H9 (cell line): Measurements from ENCODE around the gene TNP2. TPM values are rescaled to one million over a fixed set of nuclear protein-coding genes. Genes with fewer than 3 reads are reported as not detected.
A peak's percentile ranks its signal among the peaks of the same experiment; 100 is the strongest.

ENCODE experiments used
- DNase-seq: peaks from one replicate; pipeline ENCODE4 v3.0.0-alpha.2; 2017
- H2AFZ ChIP-seq: one replicate; pipeline ENCODE4 v1.6.1; 2013; ENCODE audit warnings: mild to moderate bottlenecking, low read length, control low read depth, moderate library complexity
- H2AK5ac ChIP-seq: 2 replicates; pipeline ENCODE4 v1.6.1; 2013; ENCODE audit warnings: low read length, control low read depth, mixed read lengths; ENCODE audit not compliant: insufficient read length
- H2BK120ac ChIP-seq: one replicate; pipeline ENCODE4 v1.6.1; 2013; ENCODE audit warnings: low read depth, mild to moderate bottlenecking, low read length, control low read depth, inconsistent platforms; ENCODE audit not compliant: poor library complexity, severe bottlenecking
- H2BK12ac ChIP-seq: 2 replicates; pipeline ENCODE4 v1.6.1; 2013; ENCODE audit warnings: low read length, control low read depth, mixed read lengths, low read depth; ENCODE audit not compliant: insufficient read length
- H2BK15ac ChIP-seq: 2 replicates; pipeline ENCODE4 v1.6.1; 2013; ENCODE audit warnings: low read depth, low read length, control low read depth
- H2BK20ac ChIP-seq: one replicate; pipeline ENCODE4 v1.6.1; 2013; ENCODE audit warnings: low read depth, mild to moderate bottlenecking, low read length, control low read depth, inconsistent platforms; ENCODE audit not compliant: poor library complexity, severe bottlenecking
- H2BK5ac ChIP-seq: 2 replicates; pipeline ENCODE4 v1.6.1; 2013; ENCODE audit warnings: low read length, control low read depth, mixed read lengths; ENCODE audit not compliant: insufficient read length
- H3K14ac ChIP-seq: 2 replicates; pipeline ENCODE4 v1.6.1; 2013; ENCODE audit warnings: low read length, control low read depth; ENCODE audit not compliant: insufficient read depth
- H3K18ac ChIP-seq: 2 replicates; pipeline ENCODE4 v1.6.1; 2013; ENCODE audit warnings: low read depth, mild to moderate bottlenecking, mixed read lengths, low read length, control low read depth; ENCODE audit not compliant: insufficient read length
- H3K23ac ChIP-seq: 2 replicates; pipeline ENCODE4 v1.6.1; 2013; ENCODE audit warnings: low read length, control low read depth, mixed read lengths, low read depth; ENCODE audit not compliant: insufficient read length
- H3K23me2 ChIP-seq: 2 replicates; pipeline ENCODE4 v1.6.1; 2013; ENCODE audit warnings: low read depth, mild to moderate bottlenecking, mixed read lengths, low read length, control low read depth; ENCODE audit not compliant: insufficient read length, poor library complexity, severe bottlenecking
- H3K27ac ChIP-seq: 2 replicates; pipeline ENCODE4 v1.5.1; 2013; ENCODE audit warnings: low read length, control low read depth, mixed read lengths, low read depth; ENCODE audit not compliant: insufficient read length
- H3K27me3 ChIP-seq: 2 replicates; pipeline ENCODE4 v1.6.1; 2013; ENCODE audit warnings: low read length, control low read depth, inconsistent platforms; ENCODE audit not compliant: insufficient read depth
- H3K4ac ChIP-seq: 2 replicates; pipeline ENCODE4 v1.6.1; 2013; ENCODE audit warnings: low read depth, mild to moderate bottlenecking, control low read depth, inconsistent platforms, low read length, moderate library complexity
- H3K4me1 ChIP-seq: 2 replicates; pipeline ENCODE4 v1.6.1; 2013; ENCODE audit warnings: low read length, control low read depth, inconsistent platforms; ENCODE audit not compliant: insufficient read depth
- H3K4me2 ChIP-seq: 2 replicates; pipeline ENCODE4 v1.6.1; 2013; ENCODE audit warnings: low read length, control low read depth, mixed read lengths; ENCODE audit not compliant: insufficient read length, insufficient read depth
- H3K56ac ChIP-seq: 2 replicates; pipeline ENCODE4 v1.6.1; 2013; ENCODE audit warnings: low read depth, mild to moderate bottlenecking, mixed read lengths, low read length, control low read depth; ENCODE audit not compliant: insufficient read length
- H3K79me1 ChIP-seq: 2 replicates; pipeline ENCODE4 v1.6.1; 2013; ENCODE audit warnings: low read depth, mild to moderate bottlenecking, moderate library complexity, low read length, control low read depth, inconsistent platforms; ENCODE audit not compliant: insufficient read depth, poor library complexity, severe bottlenecking
- H3K79me2 ChIP-seq: 2 replicates; pipeline ENCODE4 v1.6.1; 2013; ENCODE audit warnings: low read length, control low read depth, inconsistent platforms; ENCODE audit not compliant: insufficient read depth
- H3K9ac ChIP-seq: 2 replicates; pipeline ENCODE4 v1.6.1; 2013; ENCODE audit warnings: low read length, control low read depth, mixed read lengths; ENCODE audit not compliant: insufficient read length; ENCODE audit errors: extremely low read depth
- H3K9me3 ChIP-seq: one replicate; pipeline ENCODE4 v1.6.1; 2013; ENCODE audit warnings: low read depth, low read length, inconsistent platforms; ENCODE audit not compliant: control insufficient read depth
- H3T11ph ChIP-seq: one replicate; pipeline ENCODE4 v1.6.1; 2013; ENCODE audit warnings: mild to moderate bottlenecking, low read length, control low read depth, inconsistent platforms
- H4K20me1 ChIP-seq: one replicate; pipeline ENCODE4 v1.6.1; 2013; ENCODE audit not compliant: control insufficient read depth, insufficient read length, insufficient read depth
- H4K5ac ChIP-seq: 2 replicates; pipeline ENCODE4 v1.6.1; 2013; ENCODE audit warnings: low read depth, mild to moderate bottlenecking, mixed read lengths, low read length, control low read depth; ENCODE audit not compliant: insufficient read length
- H4K8ac ChIP-seq: replicated peaks from 2 replicates; pipeline ENCODE4 v1.6.1; 2013; ENCODE audit warnings: low read length, control low read depth, mixed read lengths, low read depth; ENCODE audit not compliant: insufficient read length
- H4K91ac ChIP-seq: 2 replicates; pipeline ENCODE4 v1.6.1; 2013; ENCODE audit warnings: low read depth, mild to moderate bottlenecking, moderate library complexity, mixed read lengths, low read length, control low read depth; ENCODE audit not compliant: insufficient read length
- H3K27ac Mint-ChIP-seq, 3 experiments: 2 replicates in 2 of 3; 3 replicates in 1 of 3; pipeline ENCODE4 v1.8.0; 2020 to 2021; ENCODE audit warnings: mixed read lengths in 3 of 3, mild to moderate bottlenecking in 1 of 3, moderate library complexity in 1 of 3
- H3K27me3 Mint-ChIP-seq: 2 replicates; pipeline ENCODE4 v1.8.0; 2021; ENCODE audit warnings: low read depth, mild to moderate bottlenecking, moderate library complexity, mixed read lengths
- H3K36me3 Mint-ChIP-seq, 3 experiments: 2 replicates in 2 of 3; 3 replicates in 1 of 3; pipeline ENCODE4 v1.8.0; 2020 to 2021; ENCODE audit warnings: low read depth in 3 of 3, mixed read lengths in 3 of 3; ENCODE audit not compliant: insufficient read depth in 1 of 3
- H3K4me1 Mint-ChIP-seq, 2 experiments: 2 replicates each; pipeline ENCODE4 v1.8.0; 2020; ENCODE audit warnings: mixed read lengths in 2 of 2
- H3K4me3 Mint-ChIP-seq, 2 experiments: 2 replicates in 1 of 2; 3 replicates in 1 of 2; pipeline ENCODE4 v1.8.0; 2020 to 2021; ENCODE audit warnings: mild to moderate bottlenecking in 2 of 2, mixed read lengths in 2 of 2, moderate library complexity in 1 of 2
- H3K9me3 Mint-ChIP-seq, 2 experiments: 2 replicates in 1 of 2; 3 replicates in 1 of 2; pipeline ENCODE4 v1.8.0; 2020; ENCODE audit warnings: mild to moderate bottlenecking in 2 of 2, mixed read lengths in 2 of 2, moderate library complexity in 1 of 2
- WGBS: extraction: QIAGEN DNeasy Blood & Tissue Kit; methylation state at CpG from one replicate; pipeline ENCODE4 v1.1.7; 2013; ENCODE audit warnings: missing lambda C conversion rate, low lambda C conversion rate, mixed read lengths; ENCODE audit not compliant: insufficient read length; ENCODE audit errors: extremely low coverage; 5-methylcytosine and 5-hydroxymethylcytosine counted together
- total RNA-seq: library from RNA; stranded (reverse); gene quantifications from 2 replicates; pipeline ENCODE4 v1.2.1, GENCODE V29; 2021
- TF ChIP-seq, protein P1 (sequence below): fragments of 200-600 bp; sonication (generic); conservative IDR thresholded peaks from 3 replicates; pipeline ENCODE4 v1.8.0; 2021; ENCODE audit warnings: antibody characterized with exemption, mild to moderate bottlenecking

TNP2 gene
- total RNA-seq, 1 experiment from 2014 or later, result not detected

DNA sequence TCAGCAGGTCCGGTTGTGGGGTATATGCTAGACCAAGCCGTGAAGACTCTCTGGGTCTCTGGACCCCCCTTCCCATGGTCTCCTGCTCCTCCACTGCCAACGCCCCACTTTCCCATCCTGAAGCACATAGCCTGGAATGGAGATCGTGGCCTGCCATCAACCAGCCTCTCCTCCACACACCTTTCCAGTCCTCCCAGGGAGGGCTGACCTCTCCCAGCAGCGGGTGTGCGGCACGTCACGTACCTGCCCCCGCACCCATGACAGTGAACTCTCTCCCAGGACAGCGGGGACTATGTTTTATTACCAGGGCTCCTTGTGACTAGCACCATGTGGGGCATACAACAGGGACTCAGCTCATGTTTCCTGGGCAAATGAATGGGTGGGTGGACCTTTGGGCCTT is 2.5 kb upstream of the TNP2 start:
- no peak overlapping the region; the same call in 1 of the 2 replicates for H3K14ac ChIP-seq
- H2BK20ac ChIP-seq, result no peak overlapping the region
- Mint-ChIP-seq H3K9me3 (no peaks in the 10 kb centered on the region; a peak in 1 of 5 replicates), H3K27ac (peak overlapping the region in 1 of 3 experiments; percentile 92; a peak in 2 of 7 replicates), H3K36me3 (no peaks in the 10 kb centered on the region), H3K4me1 (peaks cover 6 to 10% of the 10 kb centered on the region in 2 experiments), H3K27me3 (peaks cover 2% of the 10 kb centered on the region), H3K4me3 (no peak overlapping the region)
- no peak overlapping the region for H3K9ac ChIP-seq
- no peak for DNase-seq
- H4K5ac ChIP-seq, result no peak overlapping the region
- TF ChIP-seq, protein P1, sequence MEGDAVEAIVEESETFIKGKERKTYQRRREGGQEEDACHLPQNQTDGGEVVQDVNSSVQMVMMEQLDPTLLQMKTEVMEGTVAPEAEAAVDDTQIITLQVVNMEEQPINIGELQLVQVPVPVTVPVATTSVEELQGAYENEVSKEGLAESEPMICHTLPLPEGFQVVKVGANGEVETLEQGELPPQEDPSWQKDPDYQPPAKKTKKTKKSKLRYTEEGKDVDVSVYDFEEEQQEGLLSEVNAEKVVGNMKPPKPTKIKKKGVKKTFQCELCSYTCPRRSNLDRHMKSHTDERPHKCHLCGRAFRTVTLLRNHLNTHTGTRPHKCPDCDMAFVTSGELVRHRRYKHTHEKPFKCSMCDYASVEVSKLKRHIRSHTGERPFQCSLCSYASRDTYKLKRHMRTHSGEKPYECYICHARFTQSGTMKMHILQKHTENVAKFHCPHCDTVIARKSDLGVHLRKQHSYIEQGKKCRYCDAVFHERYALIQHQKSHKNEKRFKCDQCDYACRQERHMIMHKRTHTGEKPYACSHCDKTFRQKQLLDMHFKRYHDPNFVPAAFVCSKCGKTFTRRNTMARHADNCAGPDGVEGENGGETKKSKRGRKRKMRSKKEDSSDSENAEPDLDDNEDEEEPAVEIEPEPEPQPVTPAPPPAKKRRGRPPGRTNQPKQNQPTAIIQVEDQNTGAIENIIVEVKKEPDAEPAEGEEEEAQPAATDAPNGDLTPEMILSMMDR, result no peak
- no peaks in the 10 kb centered on the region for H3K27me3 ChIP-seq
- whole genome bisulfite sequencing, result no CpG with 5 or more reads among the region's 10 CpGs
- H3K23me2 ChIP-seq, result no peaks in the 10 kb centered on the region
- no peak overlapping the region for H3K27ac ChIP-seq
- no peak overlapping the region for H2BK120ac ChIP-seq
- H3T11ph ChIP-seq, result no peak overlapping the region
- H3K18ac ChIP-seq, result no peak overlapping the region
- no peak overlapping the region for H2BK12ac ChIP-seq
- H3K9me3 ChIP-seq, result no peaks in the 10 kb centered on the region
- H4K20me1 ChIP-seq, result no peaks in the 10 kb centered on the region
- H2BK5ac ChIP-seq, result no peak overlapping the region
- no peak overlapping the region for H2AFZ ChIP-seq
- H2AK5ac ChIP-seq, result no peak overlapping the region
- H3K79me2 ChIP-seq, result no peaks in the 10 kb centered on the region
- no peaks in the 10 kb centered on the region for H3K4me1 ChIP-seq
- no peak overlapping the region for H3K4ac ChIP-seq
- no peak overlapping the region for H4K91ac ChIP-seq
- no peaks in the 10 kb centered on the region for H3K79me1 ChIP-seq
- H4K8ac ChIP-seq, result no peak overlapping the region
- no peak overlapping the region for H3K4me2 ChIP-seq
- no peak overlapping the region for H3K56ac ChIP-seq
- no peak overlapping the region for H2BK15ac ChIP-seq
- H3K23ac ChIP-seq, result no peak overlapping the region
